ENCODE measurements around the gene BAZ1A.
"Not testable (repeated sequence)": the region's sequence is repeated elsewhere in the genome, so short reads cannot be mapped to it uniquely, and the experiment has no call there.

Gene BAZ1A

DNA sequence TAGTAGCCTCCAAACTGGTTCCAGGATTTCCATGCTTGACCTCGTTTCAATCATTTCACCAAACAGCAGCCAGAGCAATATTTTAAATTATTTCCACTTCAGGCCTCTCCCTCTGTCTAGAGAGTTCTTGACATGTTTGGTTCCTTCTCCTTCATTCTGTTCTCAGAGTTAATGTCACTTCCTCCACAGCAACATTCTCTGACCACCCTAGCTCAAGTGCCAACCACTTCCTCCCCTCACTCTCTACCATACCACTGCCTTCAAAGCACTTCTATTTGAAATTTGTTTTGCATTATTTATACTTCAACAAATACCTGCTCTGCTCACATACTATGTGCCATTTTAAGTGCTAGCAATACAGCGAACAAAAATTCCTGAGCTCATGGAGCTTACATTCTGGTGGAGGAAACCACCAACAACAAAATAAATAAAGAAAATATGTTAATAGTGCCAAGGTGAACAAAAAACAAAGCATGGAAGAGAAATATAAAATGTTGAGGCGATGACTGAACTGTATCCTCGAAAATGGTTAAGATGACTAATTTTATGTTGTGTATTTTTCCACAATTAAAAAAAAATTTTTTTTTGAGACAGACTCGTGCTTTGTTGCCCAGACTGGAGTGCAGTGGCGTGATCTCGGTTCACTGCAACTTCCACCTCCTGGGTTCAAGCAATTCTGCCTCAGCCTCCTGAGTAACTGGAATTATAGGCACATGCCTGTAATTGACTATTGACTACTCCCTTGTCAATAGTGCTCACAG, 17.3 kb downstream of the BAZ1A start:
- DNase-seq, result no peak

DNA sequence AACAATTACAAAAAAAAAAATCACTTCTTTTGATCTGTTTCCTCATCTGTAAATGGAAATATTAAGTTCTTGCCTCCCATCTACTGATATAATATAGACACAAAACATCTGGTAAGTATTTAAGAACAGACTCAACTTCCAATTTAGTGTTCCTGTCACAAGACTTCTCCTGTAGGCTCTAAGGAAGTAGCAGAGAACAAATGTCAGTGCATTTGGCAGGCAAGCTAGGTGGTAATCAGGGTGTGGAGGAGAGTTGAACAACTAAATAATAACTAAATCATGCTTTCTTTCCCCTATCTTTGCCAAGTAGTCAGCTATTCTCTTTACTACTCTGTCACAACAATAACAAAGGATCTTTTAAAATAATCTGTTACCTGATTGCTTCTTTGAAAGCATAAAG, 22.1 kb downstream of the BAZ1A start:
- no peak for DNase-seq

DNA sequence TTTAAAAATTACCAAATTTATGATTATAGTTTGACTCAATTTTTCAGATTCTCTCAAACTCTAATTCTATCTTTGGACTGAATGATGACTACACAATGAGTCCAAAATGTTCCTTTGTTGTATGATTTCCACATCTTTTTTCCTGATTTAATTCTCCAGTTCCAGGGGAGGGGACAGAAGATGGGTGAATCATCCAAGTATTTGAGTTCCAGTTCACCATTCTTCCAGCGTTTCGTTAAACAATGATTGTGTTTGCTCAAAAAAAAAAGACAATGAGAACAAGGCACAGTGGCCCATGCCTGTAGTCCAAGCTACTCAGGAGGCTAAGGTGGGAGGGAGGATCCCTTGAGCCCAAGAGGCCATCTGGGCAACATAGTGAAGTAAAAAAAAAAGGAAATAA, 23.8 kb downstream of the BAZ1A start:
- peak; percentile 72 for DNase-seq

DNA sequence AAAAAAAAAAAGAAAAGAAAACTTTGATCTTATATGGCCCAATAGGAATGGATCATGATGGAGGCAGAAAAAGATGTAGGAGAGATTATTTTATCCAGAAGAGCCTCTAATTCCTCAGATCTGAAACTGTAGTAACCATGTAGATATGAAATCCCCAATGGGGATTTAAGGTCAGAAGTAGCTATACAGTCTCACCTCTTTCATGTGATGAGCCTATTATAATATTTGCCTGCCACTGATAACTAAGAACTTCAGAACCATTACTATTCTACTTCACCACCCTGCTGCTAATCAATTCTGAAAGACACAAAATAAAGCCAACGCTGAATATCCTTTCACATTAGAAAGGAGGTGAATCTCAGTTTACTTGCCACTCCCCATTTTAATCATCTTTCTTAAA, 29.3 kb downstream of the BAZ1A start:
- no peak for DNase-seq

DNA sequence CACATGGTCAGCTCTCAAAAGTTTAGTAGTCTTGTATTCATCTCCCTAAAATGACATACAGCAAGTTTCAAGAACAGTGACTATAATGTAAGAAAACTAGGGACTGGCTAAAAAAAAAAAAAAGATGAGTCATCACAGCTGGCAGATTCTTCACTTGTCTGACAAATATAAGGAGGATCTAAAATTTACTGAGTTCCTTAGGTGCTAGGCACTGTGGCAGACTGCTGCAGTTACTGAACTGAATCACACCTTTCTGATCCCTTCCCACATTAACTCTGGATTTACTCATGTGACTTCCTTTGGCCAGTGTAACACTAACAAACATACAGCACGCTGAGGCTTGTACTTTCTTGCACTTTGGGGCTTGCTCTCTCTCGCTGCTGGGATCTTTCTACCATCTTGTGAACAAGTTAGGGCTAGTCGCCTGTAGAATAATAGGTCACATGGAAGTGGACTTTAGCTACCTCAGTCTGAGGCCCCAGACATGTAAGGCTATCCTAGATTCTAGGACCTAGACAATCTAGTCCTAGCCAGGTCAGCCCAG, 32.1 kb downstream of the BAZ1A start:
- peak; percentile 73 for DNase-seq

DNA sequence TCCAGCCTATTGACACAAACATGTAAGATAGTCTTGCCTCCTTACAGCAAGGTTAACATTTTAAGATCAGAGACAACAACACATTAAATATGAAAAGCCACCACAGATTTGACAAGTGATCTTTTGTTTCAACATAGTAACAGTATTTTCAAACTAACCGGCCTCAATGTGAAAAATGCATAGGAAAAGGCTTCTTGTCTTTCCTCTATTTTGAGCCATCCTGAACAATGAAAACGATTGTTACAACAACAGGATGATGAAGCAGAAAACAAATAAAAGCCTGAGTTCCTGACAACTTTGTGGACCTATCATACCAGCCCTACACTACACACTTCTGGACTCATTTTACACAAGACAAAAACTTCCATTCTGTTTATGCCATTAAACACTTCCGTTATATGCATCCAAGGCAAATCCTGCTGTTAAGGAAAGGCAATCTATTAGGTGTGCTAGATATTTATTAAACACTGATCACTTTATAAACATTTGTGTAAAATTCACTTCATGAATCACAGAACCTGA, 37.3 kb downstream of the BAZ1A start:
- DNase-seq, result no peak

DNA sequence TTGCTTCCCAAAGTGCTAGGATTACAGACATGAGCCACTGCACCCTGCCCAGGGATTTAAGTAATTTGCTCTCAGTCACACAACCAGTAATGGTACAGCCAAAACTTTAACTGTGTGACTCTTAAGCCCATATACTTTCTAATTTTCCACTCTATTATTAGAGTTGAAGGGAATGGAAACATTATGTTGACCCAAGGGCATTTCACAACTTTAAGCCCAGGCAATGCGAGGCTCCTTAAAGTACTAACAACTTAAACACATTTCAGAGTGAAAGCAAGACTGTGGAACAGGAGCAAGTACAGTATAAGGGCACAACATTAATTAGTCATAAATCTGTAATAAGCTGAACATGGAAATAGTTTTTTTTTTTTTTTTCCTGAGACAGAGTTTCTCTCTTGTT, 39.8 kb downstream of the BAZ1A start:
- no peak for DNase-seq

DNA sequence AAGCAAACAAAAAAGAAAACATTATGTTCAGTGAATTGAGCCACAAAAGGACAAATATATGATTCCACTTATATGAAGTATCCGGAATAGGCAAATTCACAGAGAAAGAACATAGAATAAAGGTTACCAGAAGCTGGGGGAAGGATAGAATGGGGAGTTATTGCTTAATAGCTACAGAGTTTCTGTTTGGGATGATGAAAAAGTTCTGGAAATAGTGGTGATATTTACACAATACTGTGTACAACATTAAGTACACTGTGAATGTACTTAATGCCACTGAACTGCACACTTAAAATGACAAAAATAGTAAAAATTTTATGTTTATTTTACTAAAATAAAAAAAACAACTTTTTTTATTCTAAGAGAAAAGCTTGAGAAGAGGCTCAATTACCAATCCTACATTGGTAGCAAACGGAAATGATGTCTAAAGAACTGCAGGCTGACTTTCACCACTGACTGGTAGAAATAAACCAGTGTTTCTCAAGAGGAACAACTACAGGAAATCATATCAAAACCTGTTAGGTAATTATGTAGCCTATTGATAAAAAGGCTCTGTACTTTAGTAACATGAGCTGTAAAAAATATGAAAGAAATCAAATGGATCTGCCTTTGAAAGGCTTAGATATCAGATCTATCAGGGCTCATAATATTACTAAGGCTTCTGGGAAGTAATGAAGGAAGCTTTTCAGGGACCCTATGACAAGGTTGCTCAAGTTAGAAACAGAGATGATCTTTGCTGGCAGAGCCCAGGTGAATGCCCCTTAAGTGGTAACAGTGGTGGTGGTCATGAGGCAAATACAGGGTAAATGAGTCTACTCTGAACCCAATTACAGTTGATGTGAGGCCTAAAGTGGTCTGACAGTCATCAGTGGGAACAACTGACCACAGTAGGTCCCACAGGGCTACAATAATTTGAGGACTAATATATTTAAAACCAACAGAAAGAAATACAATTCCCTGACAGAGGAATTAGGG, 41.3 kb downstream of the BAZ1A start:
- no peak for DNase-seq

DNA sequence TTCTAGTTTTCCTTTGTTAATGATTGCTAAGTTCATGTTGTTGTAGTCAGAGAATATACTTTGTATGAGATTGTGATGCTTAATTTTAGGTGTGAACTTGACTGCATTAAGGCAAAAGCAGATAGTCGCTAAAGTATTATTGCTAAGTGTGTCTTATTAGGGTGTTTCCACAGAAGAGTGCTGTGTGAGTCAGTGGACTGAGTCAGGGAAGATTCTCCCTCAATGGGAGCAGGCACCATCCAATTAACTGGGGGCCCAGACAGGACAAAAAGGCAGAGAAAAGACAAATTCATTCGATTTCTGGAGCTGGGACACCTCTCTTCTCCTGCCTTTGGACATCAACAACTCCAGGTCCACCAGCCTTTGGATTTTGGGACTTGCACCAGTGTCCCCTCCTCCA, 48.5 kb downstream of the BAZ1A start:
- DNase-seq, result peak; percentile 46

DNA sequence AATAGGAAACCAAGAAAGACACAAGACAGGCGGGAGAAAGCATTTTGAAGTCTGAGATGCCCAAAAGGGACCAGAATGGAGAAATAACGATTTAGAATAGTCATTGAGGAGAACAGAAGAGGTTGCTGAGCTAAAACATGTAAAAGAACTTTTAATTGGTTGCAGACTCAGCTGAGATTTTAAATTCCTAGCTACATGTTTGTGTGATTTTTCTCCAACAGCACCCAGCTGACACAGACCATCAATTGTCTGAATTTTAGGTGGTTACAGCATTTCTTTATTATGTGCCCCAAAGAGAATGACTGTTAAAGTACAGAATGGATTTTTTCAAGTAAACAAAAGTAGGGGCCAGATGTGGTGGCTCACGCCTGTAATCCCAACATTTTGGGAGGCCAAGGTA, 50.3 kb downstream of the BAZ1A start:
- peak; percentile 4 for DNase-seq

DNA sequence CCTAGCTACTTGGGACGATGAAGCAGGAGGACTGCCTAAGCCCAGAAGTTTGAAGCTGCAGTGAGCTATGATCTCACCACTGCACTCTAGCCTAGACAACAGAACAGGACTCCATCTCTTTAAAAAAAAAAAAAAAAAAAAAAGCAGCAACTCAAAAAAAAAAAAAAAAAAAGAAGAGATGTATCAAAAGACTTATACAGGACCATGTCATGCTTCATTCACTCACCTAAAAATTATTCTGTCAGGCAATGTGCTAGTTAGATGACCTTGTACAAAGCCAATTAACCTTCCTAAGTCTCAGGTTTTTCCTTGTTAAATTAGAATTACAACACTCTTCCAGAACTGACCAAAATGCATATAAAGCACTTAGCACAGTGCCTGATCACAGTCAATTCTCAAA, 50.9 kb downstream of the BAZ1A start:
- no peak for DNase-seq

DNA sequence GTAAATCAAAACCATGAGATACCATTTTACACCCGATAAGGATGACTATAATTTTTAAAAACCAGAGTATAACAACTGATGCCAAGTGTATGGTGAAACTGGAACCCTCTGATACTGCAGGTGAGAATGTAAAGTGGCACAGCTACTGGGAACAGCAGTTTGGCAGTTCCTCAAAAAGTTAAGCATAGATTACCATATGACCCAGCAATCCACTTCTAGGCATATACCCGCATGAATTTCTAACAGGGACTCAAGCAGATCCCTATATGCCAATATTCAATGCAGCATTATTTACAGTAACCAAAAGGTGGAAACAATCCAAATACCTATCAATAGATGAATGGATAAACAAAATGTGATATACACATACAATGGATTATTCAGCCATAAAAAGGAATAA, 57.4 kb downstream of the BAZ1A start:
- no peak for DNase-seq

DNA sequence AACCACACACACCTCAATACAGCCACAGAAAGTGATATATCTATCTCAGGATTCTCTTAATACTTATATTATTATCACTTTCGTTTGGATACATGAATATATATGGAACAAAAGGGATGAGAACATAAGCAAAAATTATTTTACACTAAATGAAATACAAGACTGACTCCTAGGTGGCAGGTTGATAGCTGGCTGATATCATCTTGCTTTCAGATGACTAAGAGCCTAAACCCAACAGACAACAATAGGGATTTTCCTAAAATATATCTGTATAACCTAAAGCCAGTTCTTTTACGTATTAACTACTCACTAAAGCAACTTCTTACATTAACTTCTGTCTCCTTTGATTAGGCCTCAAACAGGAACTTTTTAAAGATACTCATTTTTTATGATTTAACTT, 65.1 kb downstream of the BAZ1A start:
- DNase-seq, result no peak

DNA sequence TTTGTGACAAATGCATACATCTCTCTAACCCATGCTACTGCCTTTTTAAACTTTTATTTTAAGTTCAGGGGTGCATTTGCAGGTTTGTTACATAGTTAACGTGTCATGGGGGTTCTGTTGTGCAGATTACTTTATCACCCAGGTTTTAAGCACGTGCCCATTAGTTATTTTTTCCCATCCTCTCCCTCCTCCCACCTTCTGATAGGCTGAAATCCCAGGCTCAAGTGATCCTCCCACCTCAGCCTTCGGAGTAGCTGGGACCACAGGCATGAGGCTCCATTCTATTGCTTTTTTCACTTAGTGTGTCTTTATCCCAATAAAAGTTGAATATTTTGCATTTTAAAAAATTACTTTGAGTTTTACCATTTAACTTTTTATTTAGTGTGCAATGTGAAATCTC, 68.9 kb downstream of the BAZ1A start:
- DNase-seq, result no peak

DNA sequence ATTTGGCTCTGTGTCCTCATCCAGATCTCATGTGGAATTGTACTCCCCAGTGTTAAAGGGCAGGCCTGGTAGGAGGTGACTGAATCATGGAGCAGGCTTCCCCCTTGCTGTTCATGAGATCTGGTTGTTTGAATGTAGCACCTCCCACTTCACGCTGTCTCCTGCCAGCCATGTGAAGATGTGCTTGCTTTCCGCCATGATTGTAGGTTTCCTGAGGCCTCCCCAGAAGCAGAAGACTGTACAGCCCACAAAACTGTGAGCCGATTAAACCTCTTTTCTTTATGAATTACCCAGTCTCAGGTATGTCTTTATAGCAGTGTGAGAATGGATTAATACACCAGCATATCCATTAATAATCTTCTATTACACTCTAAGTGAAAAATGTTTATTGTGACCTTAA, 70.2 kb downstream of the BAZ1A start:
- DNase-seq, result no peak

DNA sequence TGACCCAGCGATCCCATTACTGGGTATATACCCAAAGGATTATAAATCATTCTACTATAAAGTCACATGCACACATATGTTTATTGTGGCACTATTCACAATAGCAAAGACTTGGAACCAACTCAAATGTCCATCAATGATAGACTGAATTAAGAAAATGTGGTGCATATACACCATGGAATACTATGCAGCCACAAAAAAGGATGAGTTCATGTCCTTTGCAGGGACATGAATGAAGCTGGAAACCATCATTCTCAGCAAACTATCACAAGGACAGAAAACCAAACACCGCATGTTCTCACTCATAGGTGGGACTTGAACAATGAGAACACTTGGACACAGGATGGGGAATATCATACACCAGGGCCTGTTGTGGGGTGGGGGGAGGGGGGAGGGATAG, 76.3 kb downstream of the BAZ1A start:
- DNase-seq, result not testable (repeated sequence)

DNA sequence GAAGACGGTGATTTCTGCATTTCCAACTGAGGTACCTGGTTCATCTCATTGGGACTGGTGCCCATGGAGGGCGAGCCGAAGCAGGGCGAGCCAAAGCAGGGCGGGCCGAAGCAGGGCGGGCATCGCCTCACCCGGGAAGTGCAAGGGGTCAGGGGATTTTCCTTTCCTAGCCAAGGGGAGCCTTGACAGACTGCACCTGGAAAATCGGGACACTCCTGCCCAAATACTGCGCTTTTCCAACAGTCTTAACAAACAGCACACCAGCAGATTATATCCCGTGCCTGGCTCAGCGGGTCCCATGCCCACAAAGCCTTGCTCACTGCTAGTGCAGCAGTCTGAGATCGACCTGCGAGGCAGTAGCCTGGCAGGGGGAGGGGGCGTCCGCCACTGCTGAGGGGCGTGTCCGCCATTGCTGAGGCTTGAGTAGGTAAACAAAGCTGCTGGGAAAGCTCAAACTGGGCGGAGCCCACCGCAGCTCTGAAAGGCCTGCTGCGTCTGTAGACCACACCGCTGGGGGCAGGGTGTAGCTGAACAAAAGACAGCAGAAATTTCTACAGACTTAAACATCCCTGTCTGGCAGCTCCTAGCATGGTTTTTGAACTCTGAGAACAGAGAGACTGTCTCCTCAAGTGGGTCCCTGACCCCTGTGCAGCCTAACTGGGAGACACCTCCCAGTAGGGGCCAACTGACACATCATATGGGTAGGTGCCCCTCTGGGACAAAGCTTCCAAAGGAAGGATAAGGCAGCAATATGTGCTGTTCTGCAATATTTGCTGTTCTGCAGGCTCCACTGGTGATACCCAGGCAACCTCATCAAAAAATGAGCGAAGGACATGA, 77.2 kb downstream of the BAZ1A start:
- DNase-seq, result no peak

DNA sequence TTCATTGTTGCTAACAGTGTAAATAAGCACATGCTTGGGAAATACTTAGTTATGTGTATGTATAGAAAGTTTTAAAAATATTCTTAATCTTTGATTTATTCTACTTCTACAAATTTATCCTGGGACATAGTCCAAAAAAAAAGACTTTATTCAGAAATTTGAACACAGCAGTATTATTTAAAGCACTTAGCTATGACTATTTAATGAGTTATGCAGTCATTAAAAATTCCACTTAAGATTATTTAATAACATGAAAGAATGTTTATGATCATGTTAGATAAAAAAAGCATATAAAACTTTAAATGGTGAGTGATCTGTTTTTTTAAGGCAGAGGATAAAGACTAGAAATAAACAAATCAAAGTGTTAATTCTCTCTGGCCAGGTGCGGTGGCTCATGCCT, 78.3 kb downstream of the BAZ1A start:
- DNase-seq, result no peak

DNA sequence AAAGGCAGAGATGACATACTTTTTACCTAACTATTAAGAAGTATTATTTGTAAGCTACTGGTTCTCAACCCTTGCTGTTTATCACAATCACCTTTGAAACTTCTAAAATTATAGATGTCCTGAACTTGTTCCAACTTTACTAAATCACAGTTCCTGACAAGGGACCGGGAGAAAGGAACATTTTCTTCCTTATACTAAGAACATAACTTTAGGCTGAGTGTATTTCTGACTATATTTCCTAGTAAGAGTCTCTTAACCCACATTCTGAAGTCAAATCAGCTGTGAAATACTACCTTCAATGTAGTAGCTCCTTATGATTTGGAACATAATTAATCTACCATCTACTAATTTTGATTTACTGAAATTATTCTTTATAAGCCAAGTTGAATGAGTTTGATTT, 80.2 kb downstream of the BAZ1A start:
- no peak for DNase-seq

DNA sequence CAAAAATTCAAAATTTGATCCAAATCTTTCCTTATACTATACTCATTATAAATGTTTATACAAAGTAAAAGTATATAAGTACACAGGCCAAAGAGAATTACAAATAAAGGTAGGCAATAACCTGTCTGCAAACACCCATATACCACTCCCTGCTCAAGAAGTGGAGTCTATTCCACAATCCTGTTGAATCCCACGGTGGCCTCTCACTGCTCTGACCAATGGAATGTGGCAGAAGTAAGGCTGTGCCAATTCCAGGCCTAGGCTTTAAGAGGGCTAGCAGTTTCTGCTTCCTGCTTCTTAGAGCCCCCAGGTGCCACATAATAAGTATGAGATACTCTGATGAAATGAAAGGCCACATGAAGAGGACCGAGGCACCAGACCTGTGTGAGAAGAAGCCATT, 80.9 kb downstream of the BAZ1A start:
- no peak for DNase-seq

DNA sequence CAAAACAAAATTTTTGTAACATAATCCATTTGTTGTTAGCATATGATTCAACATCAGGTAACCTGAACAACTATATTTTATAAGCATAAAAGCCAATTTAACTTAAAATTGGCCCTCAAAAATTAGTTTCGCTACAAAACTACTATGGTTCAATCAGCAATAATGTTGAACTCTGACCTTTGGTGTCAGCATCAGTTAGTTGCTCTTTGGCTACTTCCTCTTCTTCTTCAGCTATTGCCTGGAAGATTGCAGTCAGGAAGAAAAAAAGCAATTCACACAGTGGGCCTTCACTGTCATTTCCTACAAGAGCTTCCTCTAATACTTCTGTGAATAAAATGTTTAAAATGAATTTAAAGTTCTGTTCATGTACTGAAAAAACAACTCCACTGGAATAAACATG, 82.6 kb downstream of the BAZ1A start:
- DNase-seq, result no peak

DNA sequence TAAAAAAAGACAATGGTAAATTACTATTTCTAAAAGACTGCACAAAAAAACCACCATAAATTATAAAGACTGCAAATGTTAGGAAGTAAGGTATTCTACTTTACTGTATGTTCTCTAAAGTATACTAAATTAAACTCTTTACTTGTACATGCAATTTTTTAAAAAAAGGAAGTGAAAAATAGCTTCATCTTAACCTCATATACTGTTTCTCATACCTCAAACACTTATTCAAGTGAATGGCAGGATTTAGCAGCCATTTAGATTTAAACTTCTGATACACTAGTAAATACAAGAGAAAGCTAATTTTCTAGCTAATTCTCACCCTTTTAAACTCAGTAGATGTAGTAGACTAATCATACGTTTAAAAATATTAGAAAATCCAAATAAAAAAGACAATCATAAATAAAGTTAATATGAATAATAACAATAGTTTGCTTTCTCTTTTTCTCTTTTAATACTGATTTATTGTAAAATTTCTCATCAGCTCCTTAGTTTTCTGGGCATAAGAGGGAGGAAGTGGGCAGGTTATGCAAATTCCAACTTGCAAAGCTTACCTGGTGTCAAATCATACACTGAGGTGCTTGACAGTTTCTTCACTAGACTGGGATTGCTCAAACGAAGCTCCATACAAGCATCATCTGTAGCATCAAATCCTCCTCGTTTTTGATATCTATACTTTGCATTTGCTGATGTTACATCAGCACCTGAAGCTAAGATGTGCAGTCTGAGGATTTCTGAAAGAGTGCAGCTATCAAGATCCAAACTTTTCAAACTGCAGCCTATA, 89.7 kb downstream of the BAZ1A start:
- no peak for DNase-seq
